HepG2 (cell line): ENCODE data around the gene ICE1. TPM values are rescaled to one million over a fixed set of nuclear protein-coding genes. Genes with fewer than 3 reads are reported as not detected.
A peak's percentile ranks its signal among the peaks of the same experiment; 100 is the strongest.

Experiments used
- CREB1 ChIP-seq, 2 experiments: fragments of 450-650 bp in 1 of 2; IDR thresholded peaks; 2 replicates each; pipeline ENCODE4 v1.6.1; 2016 to 2017; ENCODE audit warnings: control low read depth in 1 of 2, mild to moderate bottlenecking in 1 of 2, missing compliant biosample characterization in 1 of 2, missing genetic modification characterization in 1 of 2
- DPF2 ChIP-seq: sonication (generic); formaldehyde crosslinking; IDR thresholded peaks from 2 replicates; pipeline ENCODE4 v1.4.0; 2020; ENCODE audit warnings: mild to moderate bottlenecking, low read depth, missing genetic modification reagents, borderline replicate concordance
- EEA1 ChIP-seq: sonication (generic); formaldehyde crosslinking; IDR thresholded peaks from 2 replicates; pipeline ENCODE4 v1.5.1; 2020; ENCODE audit warnings: mild to moderate bottlenecking, missing genetic modification reagents, borderline replicate concordance
- ELF1 ChIP-seq: sonication (generic); formaldehyde crosslinking; IDR thresholded peaks from 2 replicates; pipeline ENCODE4 v1.4.0; 2020; ENCODE audit warnings: missing genetic modification reagents
- GABPA ChIP-seq, 2 experiments: IDR thresholded peaks; 2 replicates each; pipeline ENCODE4 v1.6.1; 2011 to 2016; ENCODE audit warnings: low read depth in 2 of 2, low read length in 1 of 2, missing biosample characterization in 1 of 2, missing genetic modification characterization in 1 of 2
- MEIS1 ChIP-seq: sonication (generic); formaldehyde crosslinking; IDR thresholded peaks from 2 replicates; pipeline ENCODE4 v1.9.0; 2021; ENCODE audit warnings: mild to moderate bottlenecking, missing genetic modification reagents, moderate library complexity, borderline replicate concordance
- NFKB2 ChIP-seq: sonication (generic); formaldehyde crosslinking; IDR thresholded peaks from 2 replicates; pipeline ENCODE4 v1.4.0; 2020; ENCODE audit warnings: missing genetic modification reagents, borderline replicate concordance
- PCBP1 ChIP-seq: fragments of 200-400 bp; formaldehyde crosslinking; IDR thresholded peaks from 2 replicates; pipeline ENCODE4 v1.6.1; 2017; ENCODE audit warnings: mild to moderate bottlenecking, low read depth, low read length, borderline replicate concordance
- ZNF260 ChIP-seq: sonication (generic); formaldehyde crosslinking; IDR thresholded peaks from 2 replicates; pipeline ENCODE4 v1.4.0; 2020; ENCODE audit warnings: missing genetic modification reagents, low read depth, mild to moderate bottlenecking, borderline replicate concordance
- ZNF431 ChIP-seq: sonication (generic); formaldehyde crosslinking; IDR thresholded peaks from 2 replicates; pipeline ENCODE4 v1.9.0; 2022; ENCODE audit warnings: missing genetic modification reagents, low read depth, mild to moderate bottlenecking, borderline replicate concordance
- ZNF44 ChIP-seq: sonication (generic); formaldehyde crosslinking; IDR thresholded peaks from 2 replicates; pipeline ENCODE4 v1.5.1; 2020; ENCODE audit warnings: mild to moderate bottlenecking, missing genetic modification reagents
- ZNF496 ChIP-seq: sonication (generic); formaldehyde crosslinking; IDR thresholded peaks from 2 replicates; pipeline ENCODE4 v1.8.1; 2023; ENCODE audit warnings: mild to moderate bottlenecking, moderate library complexity, missing genetic modification reagents; ENCODE audit not compliant: insufficient replicate concordance
- ZNF547 ChIP-seq: sonication (generic); formaldehyde crosslinking; IDR thresholded peaks from 2 replicates; pipeline ENCODE4 v1.5.1; 2020; ENCODE audit warnings: mild to moderate bottlenecking, missing genetic modification reagents
- polyA plus RNA-seq, 8 experiments: library from polyadenylated mRNA; depleted of rRNA in 3 of 8; stranded (reverse) in 7 of 8; unstranded in 1 of 8; fragments of >200 nt; fragmentation: Illumina TruSeq in 4 of 8; extraction: Trizol in 4 of 8; gene quantifications; 2 replicates each; pipeline versions ENCODE4 v1.2.1 to v1.2.3, GENCODE V29; 2011 to 2016; ENCODE audit warnings: low read depth in 4 of 8, missing spikeins in 1 of 8, mixed read lengths in 1 of 8; ENCODE audit not compliant: insufficient read depth in 1 of 8
- total RNA-seq, 5 experiments: library from RNA; depleted of rRNA; stranded (reverse); fragments of >200 nt; fragmentation: Illumina TruSeq; extraction: Trizol; gene quantifications; 2 replicates each; pipeline ENCODE4 v1.2.3, GENCODE V29; 2016; ENCODE audit warnings: low read depth in 1 of 5
- TF ChIP-seq, protein P1 (sequence below): sonication (generic); formaldehyde crosslinking; conservative IDR thresholded peaks from 2 replicates; pipeline ENCODE4 v1.4.0; 2020; ENCODE audit warnings: mild to moderate bottlenecking, missing genetic modification reagents, moderate library complexity
- TF ChIP-seq, protein P2 (sequence below): sonication (generic); formaldehyde crosslinking; IDR thresholded peaks from 2 replicates; pipeline ENCODE4 v1.8.1; 2022; ENCODE audit warnings: mild to moderate bottlenecking, missing genetic modification reagents
- TF ChIP-seq, protein P3 (sequence below): sonication (generic); formaldehyde crosslinking; IDR thresholded peaks from 2 replicates; pipeline ENCODE4 v1.8.1; 2023; ENCODE audit warnings: mild to moderate bottlenecking, missing genetic modification reagents
- TF ChIP-seq, protein P4 (sequence below): sonication (generic); formaldehyde crosslinking; IDR thresholded peaks from 2 replicates; pipeline ENCODE4 v1.4.0; 2020; ENCODE audit warnings: mild to moderate bottlenecking, missing genetic modification reagents

Gene ICE1
- total and polyA plus RNA-seq, 2 of the 13 experiments (the other 11 are each of a cell fraction or from before 2014, with no cell fraction given), result 9.1 to 27.6 TPM

DNA sequence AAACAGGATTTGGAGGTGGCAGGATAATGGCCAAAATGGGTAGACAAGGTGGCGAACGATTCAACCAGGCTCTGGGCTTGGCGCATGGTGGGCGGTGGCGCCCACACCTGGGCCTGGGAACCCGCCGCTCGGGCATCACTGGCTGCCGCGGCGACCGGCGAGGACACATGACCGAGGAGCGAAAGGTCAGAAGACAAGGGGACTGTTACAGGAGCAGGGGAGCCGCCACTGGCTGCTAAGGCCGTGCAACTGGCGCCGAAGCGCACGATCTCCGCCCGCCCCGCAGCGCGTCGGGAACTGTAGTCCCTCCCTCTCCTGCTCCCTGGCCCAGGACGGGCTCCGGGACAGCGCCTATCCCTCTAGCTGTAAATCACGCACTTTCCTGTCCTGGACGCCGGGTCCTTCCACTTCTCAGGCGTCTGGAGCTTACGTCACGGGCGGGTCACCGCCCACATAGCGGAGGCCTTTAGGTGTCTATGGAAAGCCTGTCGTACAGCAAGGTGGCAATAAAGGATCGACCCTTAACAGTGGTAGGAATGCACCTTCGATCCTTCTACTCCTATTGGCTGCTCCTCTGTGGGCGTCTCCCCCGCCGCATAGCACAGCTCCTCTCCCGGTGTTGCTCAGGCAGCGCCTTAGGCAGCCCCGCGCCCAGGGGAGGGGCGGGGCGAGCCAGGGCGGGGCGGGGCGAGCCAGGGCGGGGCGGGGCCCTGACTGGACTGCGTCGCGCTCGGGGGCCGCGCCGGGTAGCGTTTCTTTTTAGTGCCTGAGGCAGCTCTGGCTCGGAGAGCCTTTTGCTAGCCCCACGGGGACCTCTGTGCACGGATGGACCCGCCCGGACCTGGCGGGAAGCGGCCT, at the start of gene ICE1 (continued):
- TF ChIP-seq, protein P1, sequence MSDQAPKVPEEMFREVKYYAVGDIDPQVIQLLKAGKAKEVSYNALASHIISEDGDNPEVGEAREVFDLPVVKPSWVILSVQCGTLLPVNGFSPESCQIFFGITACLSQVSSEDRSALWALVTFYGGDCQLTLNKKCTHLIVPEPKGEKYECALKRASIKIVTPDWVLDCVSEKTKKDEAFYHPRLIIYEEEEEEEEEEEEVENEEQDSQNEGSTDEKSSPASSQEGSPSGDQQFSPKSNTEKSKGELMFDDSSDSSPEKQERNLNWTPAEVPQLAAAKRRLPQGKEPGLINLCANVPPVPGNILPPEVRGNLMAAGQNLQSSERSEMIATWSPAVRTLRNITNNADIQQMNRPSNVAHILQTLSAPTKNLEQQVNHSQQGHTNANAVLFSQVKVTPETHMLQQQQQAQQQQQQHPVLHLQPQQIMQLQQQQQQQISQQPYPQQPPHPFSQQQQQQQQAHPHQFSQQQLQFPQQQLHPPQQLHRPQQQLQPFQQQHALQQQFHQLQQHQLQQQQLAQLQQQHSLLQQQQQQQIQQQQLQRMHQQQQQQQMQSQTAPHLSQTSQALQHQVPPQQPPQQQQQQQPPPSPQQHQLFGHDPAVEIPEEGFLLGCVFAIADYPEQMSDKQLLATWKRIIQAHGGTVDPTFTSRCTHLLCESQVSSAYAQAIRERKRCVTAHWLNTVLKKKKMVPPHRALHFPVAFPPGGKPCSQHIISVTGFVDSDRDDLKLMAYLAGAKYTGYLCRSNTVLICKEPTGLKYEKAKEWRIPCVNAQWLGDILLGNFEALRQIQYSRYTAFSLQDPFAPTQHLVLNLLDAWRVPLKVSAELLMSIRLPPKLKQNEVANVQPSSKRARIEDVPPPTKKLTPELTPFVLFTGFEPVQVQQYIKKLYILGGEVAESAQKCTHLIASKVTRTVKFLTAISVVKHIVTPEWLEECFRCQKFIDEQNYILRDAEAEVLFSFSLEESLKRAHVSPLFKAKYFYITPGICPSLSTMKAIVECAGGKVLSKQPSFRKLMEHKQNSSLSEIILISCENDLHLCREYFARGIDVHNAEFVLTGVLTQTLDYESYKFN (CRISPR knock-in tag), result peak; percentile 61
- TF ChIP-seq, protein P2, sequence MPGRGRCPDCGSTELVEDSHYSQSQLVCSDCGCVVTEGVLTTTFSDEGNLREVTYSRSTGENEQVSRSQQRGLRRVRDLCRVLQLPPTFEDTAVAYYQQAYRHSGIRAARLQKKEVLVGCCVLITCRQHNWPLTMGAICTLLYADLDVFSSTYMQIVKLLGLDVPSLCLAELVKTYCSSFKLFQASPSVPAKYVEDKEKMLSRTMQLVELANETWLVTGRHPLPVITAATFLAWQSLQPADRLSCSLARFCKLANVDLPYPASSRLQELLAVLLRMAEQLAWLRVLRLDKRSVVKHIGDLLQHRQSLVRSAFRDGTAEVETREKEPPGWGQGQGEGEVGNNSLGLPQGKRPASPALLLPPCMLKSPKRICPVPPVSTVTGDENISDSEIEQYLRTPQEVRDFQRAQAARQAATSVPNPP (CRISPR knock-in tag), result peak; percentile 69; the same call in 1 of the 2 replicates
- TF ChIP-seq GABPA (IDR thresholded peaks at IDR 0.05; ENCODE audit: low read depth, low read length), result no peak
- peak; percentile 79 for TF ChIP-seq GABPA (CRISPR knock-in tag; IDR thresholded peaks at IDR 0.05; ENCODE audit: low read depth)
- TF ChIP-seq PCBP1, result 0 out of 2 replicates have a peak, but pooled peaks have one; percentile 2
- no peak for TF ChIP-seq DPF2 (CRISPR knock-in tag)
- TF ChIP-seq ZNF496, result no peak
- TF ChIP-seq, protein P3, sequence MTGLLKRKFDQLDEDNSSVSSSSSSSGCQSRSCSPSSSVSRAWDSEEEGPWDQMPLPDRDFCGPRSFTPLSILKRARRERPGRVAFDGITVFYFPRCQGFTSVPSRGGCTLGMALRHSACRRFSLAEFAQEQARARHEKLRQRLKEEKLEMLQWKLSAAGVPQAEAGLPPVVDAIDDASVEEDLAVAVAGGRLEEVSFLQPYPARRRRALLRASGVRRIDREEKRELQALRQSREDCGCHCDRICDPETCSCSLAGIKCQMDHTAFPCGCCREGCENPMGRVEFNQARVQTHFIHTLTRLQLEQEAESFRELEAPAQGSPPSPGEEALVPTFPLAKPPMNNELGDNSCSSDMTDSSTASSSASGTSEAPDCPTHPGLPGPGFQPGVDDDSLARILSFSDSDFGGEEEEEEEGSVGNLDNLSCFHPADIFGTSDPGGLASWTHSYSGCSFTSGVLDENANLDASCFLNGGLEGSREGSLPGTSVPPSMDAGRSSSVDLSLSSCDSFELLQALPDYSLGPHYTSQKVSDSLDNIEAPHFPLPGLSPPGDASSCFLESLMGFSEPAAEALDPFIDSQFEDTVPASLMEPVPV (CRISPR knock-in tag), result peak; percentile 54; the same call in 1 of the 2 replicates
- TF ChIP-seq CREB1 (IDR thresholded peaks at IDR 0.05), result peak; percentile 98
- TF ChIP-seq CREB1 (CRISPR knock-in tag; IDR thresholded peaks at IDR 0.05), result peak; percentile 99
- no peak for TF ChIP-seq ZNF431
- TF ChIP-seq ELF1 (CRISPR knock-in tag), result peak; percentile 73
- TF ChIP-seq, protein P4, sequence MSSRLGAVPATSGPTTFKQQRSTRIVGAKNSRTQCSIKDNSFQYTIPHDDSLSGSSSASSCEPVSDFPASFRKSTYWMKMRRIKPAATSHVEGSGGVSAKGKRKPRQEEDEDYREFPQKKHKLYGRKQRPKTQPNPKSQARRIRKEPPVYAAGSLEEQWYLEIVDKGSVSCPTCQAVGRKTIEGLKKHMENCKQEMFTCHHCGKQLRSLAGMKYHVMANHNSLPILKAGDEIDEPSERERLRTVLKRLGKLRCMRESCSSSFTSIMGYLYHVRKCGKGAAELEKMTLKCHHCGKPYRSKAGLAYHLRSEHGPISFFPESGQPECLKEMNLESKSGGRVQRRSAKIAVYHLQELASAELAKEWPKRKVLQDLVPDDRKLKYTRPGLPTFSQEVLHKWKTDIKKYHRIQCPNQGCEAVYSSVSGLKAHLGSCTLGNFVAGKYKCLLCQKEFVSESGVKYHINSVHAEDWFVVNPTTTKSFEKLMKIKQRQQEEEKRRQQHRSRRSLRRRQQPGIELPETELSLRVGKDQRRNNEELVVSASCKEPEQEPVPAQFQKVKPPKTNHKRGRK (CRISPR knock-in tag), result no peak
- peak; percentile 23; the same call in 1 of the 2 replicates for TF ChIP-seq NFKB2
- TF ChIP-seq ZNF44, result peak; percentile 57; the same call in 1 of the 2 replicates
- no peak for TF ChIP-seq ZNF260 (CRISPR knock-in tag)
- TF ChIP-seq EEA1 (CRISPR knock-in tag), result no peak
- TF ChIP-seq MEIS1 (CRISPR knock-in tag), result peak; percentile 40; the same call in 1 of the 2 replicates
- TF ChIP-seq ZNF547 (CRISPR knock-in tag), result 0 out of 2 replicates have a peak, but pooled peaks have one; percentile 23
